KOPT-K1 (cell line): Measurements from ENCODE around the gene VIPR1.

ENCODE experiments used
- H3K27ac ChIP-seq: fragments of 200-600 bp; sonication (generic); 2 replicates; pipeline ENCODE4 v1.5.1; 2016; ENCODE audit warnings: antibody characterized with exemption, mild to moderate bottlenecking, low read depth, low read length; ENCODE audit not compliant: poor library complexity, severe bottlenecking
- H3K36me3 ChIP-seq: fragments of 200-600 bp; sonication (generic); 2 replicates; pipeline ENCODE4 v1.5.1; 2017; ENCODE audit warnings: antibody characterized with exemption, mild to moderate bottlenecking, low read length, moderate library complexity; ENCODE audit not compliant: insufficient read depth
- H3K9me3 ChIP-seq: fragments of 200-600 bp; sonication (generic); 2 replicates; pipeline ENCODE4 v1.5.1; 2017; ENCODE audit warnings: antibody characterized with exemption, low read length, mild to moderate bottlenecking; ENCODE audit not compliant: insufficient read depth, poor library complexity, severe bottlenecking

VIPR1 gene

GRCh38 chr3:42489116-42489936 is 13.1 kb upstream of the VIPR1 start:
- Histone ChIP-seq H3K27ac (no peak overlapping the region), H3K9me3 (no peaks in the 10 kb centered on the region), H3K36me3 (no peaks in the 10 kb centered on the region)

DNA sequence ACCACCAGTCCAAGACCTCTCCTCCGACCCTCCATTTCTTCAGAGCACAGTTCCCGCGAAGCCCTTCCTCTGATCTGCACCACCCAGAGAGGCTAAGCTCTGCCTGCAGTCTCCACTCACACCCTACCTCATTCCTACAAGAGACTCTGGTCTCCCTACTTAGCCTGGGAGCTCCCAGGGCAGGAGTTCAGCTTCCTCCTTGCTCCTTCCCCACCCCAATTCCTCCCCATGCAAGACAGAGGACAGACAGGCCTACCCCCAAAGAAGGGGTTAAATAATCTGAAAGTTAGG is 12.6 kb upstream of the VIPR1 start:
- Histone ChIP-seq H3K36me3 (no peaks in the 10 kb centered on the region), H3K27ac (no peak overlapping the region)

GRCh38 chr3:42490243-42490642 is 12.2 kb upstream of the VIPR1 start:
- Histone ChIP-seq H3K27ac (no peak overlapping the region), H3K9me3 (no peaks in the 10 kb centered on the region), H3K36me3 (no peaks in the 10 kb centered on the region)

More for the DNA sequence above, 12.6 kb upstream of the VIPR1 start:
- no peaks in the 10 kb centered on the region for H3K9me3 ChIP-seq

- Histone ChIP-seq H3K27ac (no peak overlapping the region), H3K36me3 (no peaks in the 10 kb centered on the region), H3K9me3 (no peaks in the 10 kb centered on the region)
Measured at GRCh38 chr3:42491881-42492507, 10.4 kb upstream of the VIPR1 start.

DNA sequence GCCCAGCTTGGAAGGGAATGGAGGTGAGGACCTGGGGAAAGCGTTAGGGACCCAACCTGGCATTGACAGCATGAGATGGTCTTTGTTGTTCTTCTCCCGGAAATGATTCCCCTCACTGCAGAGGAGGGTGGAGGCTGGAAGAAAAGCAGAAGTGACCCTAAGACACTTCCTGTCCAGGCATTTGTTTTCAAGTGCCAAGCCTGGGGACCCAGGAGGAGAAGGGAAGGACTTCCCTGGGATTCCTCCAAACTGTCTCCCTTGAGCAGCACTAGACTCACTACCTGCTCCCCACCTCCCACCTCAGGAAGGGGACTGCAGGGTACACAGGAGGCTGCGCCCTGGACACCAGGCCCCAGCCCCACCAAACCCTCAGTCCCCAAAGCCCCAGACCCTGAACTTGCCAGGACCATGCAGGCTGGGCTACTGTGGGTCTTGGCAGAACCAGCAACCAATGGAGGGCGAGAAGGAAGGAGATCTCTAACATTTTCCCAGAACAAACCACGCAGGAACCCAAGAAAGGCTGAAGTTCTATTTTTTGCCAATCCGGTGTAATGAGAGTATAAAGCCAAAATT is 9.8 kb upstream of the VIPR1 start:
- no peak overlapping the region for H3K27ac ChIP-seq
- H3K36me3 ChIP-seq, result no peaks in the 10 kb centered on the region
- no peaks in the 10 kb centered on the region for H3K9me3 ChIP-seq

- no peaks in the 10 kb centered on the region for H3K36me3 ChIP-seq
- H3K9me3 ChIP-seq, result no peaks in the 10 kb centered on the region
- H3K27ac ChIP-seq, result no peak overlapping the region
Measured at GRCh38 chr3:42493126-42493797, 9.2 kb upstream of the VIPR1 start.

DNA sequence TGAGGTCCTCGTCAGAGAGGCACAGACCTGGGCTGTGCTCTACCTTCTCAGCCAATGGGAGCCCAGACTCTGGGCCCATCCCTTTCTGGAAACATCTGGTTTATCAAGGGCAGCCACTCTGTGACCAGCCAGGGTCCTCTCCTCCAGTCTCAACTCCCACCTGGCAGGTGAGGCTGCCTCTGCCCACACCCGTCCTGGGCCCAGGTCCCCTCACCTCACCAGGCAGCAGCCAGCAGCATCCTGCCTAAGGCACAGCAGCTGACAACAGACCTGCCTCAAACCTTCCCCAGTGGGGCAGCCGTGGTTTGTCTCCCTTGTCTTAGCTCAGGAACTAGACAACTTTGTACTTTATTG is 8.7 kb upstream of the VIPR1 start:
- H3K36me3 ChIP-seq, result no peaks in the 10 kb centered on the region
- H3K27ac ChIP-seq, result no peak overlapping the region
- H3K9me3 ChIP-seq, result no peaks in the 10 kb centered on the region

DNA sequence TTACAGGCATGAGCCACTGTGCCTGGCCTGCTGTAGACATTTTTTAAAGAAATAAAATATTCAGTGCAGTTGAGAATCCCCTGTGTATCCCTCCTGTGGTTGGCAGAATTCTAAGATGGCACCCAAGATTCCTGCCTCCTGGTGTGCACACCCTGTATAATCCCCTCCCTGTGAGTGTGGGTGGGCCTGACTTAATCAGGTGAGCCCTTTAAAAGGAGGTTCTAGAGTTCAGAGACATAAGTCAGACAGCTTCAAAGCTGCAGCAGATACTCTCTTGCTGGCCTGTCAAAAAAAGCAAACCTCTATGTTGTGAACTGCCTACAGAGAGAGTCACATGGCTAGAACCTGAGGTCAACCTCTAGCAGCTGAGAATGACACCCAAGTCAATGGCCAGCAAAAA is 7.0 kb upstream of the VIPR1 start:
- no peaks in the 10 kb centered on the region for H3K36me3 ChIP-seq
- H3K27ac ChIP-seq, result no peak overlapping the region
- no peaks in the 10 kb centered on the region for H3K9me3 ChIP-seq

DNA sequence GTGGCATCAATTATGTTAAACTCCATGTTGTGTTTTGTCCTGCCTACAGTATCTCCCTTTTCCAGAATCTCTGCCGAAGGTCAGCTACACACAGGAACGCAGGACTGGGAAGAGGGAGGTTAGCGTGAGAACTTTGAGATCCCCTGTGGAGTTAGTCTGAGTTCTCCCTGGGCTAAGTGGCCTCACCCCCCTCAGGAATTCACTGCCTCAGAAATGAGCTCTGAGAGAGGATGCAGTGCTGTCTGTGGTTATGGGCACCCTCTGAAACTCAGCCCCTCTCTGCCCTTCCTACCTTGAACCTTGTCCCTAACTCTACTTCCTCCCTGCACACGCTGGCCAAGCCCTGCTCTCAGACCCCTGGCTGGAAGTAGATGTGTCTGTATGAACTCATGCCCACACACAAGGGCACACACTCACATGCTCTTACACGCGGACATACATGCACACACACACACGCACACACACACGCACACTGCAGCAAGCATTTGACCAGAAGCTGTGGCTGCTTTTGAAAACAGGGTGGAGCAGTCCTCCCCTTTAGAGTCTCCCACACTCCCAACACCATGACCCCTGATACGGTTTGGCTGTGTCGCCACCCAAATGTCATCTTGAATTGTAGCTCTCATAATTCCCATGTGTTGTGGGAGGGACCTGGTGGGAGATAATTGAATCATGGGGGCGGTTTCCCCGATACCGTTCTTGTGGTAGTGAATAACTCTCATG is 5.3 kb upstream of the VIPR1 start:
- Histone ChIP-seq H3K36me3 (no peaks in the 10 kb centered on the region), H3K27ac (no peak overlapping the region), H3K9me3 (peaks cover 7% of the 10 kb centered on the region)

DNA sequence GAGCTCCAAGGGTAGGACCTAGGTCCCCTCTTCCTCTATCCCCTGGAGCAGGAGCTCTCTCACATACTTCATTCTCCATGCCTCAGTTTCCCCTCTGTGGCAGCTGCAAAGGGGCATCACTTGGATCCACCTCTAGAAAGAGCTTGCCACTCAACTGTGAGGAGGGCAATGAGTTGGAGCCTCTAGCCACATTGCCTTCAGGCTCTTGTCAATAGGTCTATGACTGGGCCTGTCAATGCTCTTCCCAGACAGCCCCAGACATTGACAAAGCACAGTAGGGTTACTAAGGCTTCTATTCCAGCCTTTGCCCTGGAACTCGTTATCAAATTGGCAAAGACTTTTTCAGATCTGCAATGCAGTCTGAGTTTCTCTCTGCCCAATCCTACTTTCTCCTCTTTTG is 4.4 kb upstream of the VIPR1 start:
- Histone ChIP-seq H3K9me3 (peaks cover 10% of the 10 kb centered on the region), H3K27ac (no peak overlapping the region)

DNA sequence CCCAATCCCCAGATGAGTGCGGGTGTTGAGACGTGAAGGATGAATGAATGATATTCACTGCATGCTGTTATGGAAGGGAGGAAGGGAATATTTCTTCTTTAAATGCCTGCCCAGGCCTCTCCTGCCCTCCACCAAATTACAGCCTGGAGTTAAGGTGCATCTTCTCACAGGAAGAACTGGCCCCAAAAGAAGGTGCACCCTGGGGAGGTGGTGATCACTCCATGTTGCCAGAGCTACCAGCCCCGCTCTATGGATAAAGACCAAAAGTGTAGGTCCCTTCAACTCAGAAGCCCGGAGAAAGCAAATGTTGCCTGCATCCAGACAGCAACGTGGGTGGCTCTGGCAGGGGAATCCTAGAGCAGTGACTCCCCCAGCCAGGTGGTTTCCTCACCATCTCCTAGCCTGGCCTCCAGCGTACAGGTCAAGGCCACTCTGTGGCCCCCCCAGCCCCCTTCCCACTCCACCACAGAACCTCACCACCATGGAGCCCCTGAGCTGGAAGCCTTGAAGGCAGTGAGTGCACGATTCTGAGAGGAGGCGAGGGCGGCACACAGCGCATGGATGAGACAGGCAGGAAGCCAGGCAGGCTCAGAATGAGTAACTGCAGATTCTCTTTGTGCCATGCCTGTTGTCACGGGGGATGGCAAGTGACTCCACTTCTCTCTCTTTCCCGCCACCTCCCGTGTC is 3.5 kb upstream of the VIPR1 start:
- Histone ChIP-seq H3K36me3 (no peaks in the 10 kb centered on the region), H3K9me3 (peaks cover 10% of the 10 kb centered on the region), H3K27ac (no peak overlapping the region)

More for the DNA sequence above, 4.4 kb upstream of the VIPR1 start:
- H3K36me3 ChIP-seq, result no peaks in the 10 kb centered on the region

- Histone ChIP-seq H3K27ac (no peak overlapping the region), H3K36me3 (no peaks in the 10 kb centered on the region), H3K9me3 (peaks cover 10% of the 10 kb centered on the region)
Measured at GRCh38 chr3:42499478-42499871, 3.0 kb upstream of the VIPR1 start.

- Histone ChIP-seq H3K9me3 (peaks cover 10% of the 10 kb centered on the region), H3K36me3 (no peaks in the 10 kb centered on the region), H3K27ac (no peak overlapping the region)
Measured at GRCh38 chr3:42500091-42500490, 2.4 kb upstream of the VIPR1 start.

- no peaks in the 10 kb centered on the region for H3K36me3 ChIP-seq
- peaks cover 10% of the 10 kb centered on the region for H3K9me3 ChIP-seq
- no peak overlapping the region for H3K27ac ChIP-seq
Measured at GRCh38 chr3:42500909-42501308, 1.5 kb upstream of the VIPR1 start.
